Hematopoietic multipotent progenitor cell treated with erythropoietin and hydrocortisone succinate and interleukin-3 and kit ligand, for 6 days (in vitro differentiated cells): ENCODE results near the gene KRTAP4-7.
"Not testable (repeated sequence)": the region's sequence is repeated elsewhere in the genome, so short reads cannot be mapped to it uniquely, and the experiment has no call there.

ENCODE experiments used
- DNase-seq: peaks from one replicate; pipeline ENCODE4 v3.0.0-alpha.2; 2015

Gene KRTAP4-7

GRCh38 chr17:41065829-41066624 lies 17.9 kb upstream of the KRTAP4-7 start, which contains the start of gene KRTAP2-4:
Gene KRTAP2-4 (minus strand): TSS chr17:41065879. CDS start chr17:41065845, 34 bp downstream.
- peak; percentile 17 for DNase-seq

- DNase-seq, result no peak
These were observed 16.7 kb upstream of the KRTAP4-7 start for GRCh38 chr17:41067281-41067680.

DNA sequence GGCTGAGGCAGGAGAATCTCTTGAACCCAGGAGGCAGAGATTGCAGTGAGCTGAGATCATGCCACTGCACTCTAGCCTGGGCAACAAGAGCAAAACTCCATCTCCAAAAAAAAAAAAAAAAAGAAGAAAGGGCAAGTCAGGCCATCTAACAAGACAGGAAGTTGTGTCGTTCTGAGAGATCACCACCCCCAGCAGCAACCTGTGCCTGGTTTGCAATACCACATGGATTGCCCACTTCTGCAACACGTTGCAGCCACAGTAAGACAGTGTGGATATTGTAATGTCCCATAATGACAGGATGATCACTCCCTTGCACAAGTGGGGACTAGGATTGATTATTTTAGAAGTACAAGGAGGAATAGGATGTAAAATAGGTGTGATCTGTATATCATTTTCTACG lies 14.9 kb upstream of the KRTAP4-7 start:
- DNase-seq, result no peak

DNA sequence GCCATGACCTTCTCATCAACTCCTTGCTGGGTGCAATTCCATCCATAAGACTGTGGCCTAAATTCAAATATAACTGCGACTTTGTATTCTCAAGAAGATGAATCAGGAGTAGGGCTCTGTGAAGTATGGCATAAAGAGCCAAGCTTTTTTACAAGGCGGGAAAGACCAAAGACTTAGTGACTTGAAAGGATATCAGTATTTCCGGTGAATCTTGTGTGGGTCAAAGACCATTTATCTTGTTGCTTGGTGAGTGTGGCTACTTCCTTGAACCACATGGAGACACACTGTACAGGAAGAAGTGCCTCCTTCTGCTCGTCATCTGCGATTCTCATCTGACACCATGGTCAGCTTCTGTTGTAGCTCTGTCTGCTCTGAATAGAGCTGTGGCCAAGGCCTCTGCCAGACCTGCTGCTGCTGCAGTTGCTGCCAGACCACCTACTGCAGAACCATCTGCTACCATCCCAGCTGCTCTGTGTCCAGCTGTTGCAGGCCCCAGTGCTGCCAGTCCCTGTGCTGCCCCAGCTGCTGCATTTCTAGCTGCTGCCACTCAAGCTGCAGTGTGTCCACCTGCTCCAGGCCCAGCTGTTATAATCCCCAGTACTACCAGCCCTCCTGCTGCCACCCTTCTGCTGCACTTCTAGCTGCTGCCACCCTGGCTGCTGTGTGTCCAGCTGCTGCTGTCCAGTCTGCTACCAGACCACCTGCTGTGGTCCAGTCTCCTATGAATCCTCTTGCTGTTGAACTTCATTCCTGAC lies 12.2 kb upstream of the KRTAP4-7 start:
- no peak for DNase-seq

- DNase-seq, result no peak
These were observed 10.3 kb upstream of the KRTAP4-7 start for GRCh38 chr17:41073676-41074075.

DNA sequence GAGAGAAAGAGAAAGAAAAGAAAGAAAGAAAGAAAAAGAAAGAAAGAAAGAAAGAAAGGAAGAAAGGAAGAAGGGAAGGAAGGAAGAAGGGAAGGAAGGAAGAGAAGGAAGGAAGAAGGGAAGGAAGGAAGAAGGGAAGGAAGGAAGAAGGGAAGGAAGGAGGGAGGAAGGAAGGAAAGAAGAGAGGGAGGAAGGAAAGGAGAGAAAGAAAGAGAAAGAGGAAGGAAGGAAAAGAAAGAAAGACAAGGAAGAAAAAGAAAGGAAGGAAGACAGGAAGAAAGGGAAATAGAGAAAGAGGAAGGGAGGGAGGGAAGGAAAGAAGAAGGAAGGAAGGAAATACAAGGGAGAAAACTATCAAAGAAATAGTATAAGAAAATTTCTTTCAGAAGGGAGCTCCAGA lies 7.2 kb upstream of the KRTAP4-7 start:
- DNase-seq, result no peak

DNA sequence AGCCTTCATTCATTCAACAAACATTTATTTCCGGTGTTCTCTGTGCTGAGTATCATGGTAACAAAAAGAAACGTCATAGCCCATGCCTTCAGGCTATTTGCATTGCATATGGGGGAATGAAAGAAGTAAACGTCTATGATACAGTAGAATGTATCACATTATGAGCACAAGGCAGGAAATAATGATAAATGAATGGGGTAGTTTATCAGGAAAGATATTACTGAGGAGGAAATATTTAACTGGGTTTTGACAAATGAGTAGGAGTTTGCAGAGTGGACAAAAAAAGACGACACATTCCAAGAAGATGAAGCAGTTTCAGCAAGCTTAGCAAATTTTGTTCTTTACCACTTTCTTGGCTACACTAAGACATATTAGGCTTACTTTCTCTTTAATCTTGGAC lies 1.3 kb upstream of the KRTAP4-7 start:
- DNase-seq, result no peak

DNA sequence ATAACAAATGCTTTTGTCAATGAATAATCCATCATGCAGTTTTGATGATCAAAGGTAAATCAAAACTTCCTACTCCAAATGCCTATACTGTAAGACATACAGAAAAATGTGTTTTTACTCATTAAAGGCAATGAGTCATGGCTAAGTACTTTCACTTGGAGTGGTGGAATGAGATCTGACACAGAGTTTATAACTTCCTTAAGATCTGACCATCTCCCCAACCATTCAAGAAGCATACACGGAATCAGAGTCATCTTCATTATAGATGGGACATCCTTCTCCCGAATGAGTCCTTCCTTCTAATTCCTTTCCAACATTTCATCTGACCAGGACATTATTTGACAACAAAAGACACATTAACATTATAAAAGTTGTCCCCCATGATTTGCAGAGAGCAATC lies 523 bp upstream of the KRTAP4-7 start:
- DNase-seq, result not testable (repeated sequence)

- DNase-seq, result not testable (repeated sequence)
These were observed 4.9 kb downstream of the KRTAP4-7 start for GRCh38 chr17:41088760-41089352.

DNA sequence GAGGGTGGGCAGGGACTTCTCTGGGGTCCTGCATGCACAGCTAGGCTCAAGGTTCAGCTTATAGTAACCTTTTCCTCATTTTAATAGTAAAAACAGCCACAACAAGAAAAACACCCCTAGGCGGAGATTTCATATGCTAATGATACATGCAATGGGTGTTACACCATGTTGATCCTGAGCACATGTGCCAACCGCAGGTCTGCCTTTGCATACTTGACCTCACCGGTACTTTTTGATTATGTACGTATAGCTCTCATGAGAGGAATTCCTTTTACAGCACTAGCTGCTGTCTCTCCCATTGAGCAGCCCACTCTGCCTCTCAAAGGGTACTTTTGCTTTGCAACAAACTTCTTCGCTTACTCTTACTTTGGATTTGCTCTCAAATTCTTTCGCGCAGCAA lies 12.1 kb downstream of the KRTAP4-7 start:
- no peak for DNase-seq

DNA sequence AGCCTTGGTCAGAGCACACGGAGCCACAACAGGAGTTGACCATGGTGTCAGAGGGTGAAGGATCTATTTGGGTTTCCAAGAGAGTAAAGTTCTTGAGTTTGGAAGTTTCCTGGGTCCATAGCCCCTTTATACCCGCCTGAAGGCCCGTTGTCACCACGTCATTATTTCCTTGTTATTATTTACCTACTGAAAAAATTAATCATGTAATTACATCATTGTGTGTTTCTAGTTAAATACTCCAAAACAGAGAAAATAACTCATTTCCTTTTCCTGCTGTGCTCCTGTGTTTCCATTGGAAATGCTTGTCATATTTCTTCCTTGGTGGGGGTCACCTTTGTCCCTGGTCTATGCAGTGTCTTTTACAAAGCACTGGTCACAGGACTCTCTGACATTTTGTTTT lies 14.1 kb downstream of the KRTAP4-7 start, which contains the start of gene KRTAP4-8:
TSS of gene KRTAP4-8 (minus strand) at position 101 of the 400 bp plus-strand sequence. CDS start at position 43, 58 bp downstream.
- no peak for DNase-seq

DNA sequence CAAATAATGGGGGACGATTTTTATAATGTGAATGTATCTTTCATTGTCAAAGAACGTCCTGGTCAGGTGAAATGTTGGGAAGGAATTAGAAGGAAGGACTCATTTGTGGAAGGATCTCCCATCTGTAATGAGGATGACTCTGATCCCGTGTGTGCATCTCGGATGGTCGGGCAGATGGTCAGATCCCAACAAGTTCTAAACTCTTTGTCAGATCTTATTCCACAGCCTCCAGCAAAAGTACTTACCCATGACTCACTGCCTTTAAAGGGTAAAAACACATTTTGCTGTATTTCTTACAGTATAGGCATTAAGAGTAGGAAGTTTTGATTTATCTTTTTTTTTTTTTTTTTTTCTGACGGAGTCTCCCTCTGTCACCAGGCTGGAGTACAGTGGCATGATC lies 14.5 kb downstream of the KRTAP4-7 start:
- no peak for DNase-seq

DNA sequence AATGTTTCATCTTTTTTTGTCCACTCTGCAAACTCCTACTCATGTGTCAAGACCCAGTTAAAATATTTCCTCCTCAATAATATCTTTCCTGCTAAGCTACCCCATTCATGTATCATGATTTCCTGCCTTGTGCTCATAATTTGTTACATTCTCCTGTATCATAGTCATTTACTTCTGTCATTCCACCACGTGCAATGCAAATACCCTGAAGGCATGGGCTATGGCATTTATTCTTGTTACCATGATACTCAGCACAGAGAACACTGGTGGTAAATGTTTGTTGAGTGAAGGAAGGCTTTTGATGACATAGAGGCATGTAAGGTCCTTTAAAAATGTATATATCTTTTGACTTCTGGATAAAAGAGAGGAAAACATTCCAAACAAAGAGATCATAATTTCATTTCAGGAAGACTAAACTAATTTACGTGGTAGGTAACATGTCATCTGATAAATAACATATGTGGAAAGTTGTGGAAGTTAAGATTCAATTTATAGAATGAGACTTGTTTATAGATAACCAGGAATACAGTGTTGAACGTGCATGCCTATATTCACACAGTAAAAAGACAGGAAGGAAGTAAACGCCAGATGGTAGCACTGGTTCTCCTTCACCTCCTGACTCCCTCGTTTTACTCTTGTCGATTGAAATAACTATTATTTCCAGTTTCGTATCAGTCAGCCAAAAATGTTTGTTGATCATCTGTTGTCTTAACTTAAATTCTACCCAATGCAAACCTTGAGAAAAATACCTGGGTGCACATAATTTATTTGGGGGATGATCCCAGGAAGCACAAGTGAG lies 15.9 kb downstream of the KRTAP4-7 start:
- not testable (repeated sequence) for DNase-seq

GRCh38 chr17:41101586-41102259 lies 17.8 kb downstream of the KRTAP4-7 start, which contains the start of gene KRTAP4-16:
Gene KRTAP4-16 (minus strand): TSS chr17:41102209. CDS start chr17:41102209, 0 bp downstream.
- no peak for DNase-seq

GRCh38 chr17:41103896-41104295 lies 19.9 kb downstream of the KRTAP4-7 start:
- DNase-seq, result no peak

DNA sequence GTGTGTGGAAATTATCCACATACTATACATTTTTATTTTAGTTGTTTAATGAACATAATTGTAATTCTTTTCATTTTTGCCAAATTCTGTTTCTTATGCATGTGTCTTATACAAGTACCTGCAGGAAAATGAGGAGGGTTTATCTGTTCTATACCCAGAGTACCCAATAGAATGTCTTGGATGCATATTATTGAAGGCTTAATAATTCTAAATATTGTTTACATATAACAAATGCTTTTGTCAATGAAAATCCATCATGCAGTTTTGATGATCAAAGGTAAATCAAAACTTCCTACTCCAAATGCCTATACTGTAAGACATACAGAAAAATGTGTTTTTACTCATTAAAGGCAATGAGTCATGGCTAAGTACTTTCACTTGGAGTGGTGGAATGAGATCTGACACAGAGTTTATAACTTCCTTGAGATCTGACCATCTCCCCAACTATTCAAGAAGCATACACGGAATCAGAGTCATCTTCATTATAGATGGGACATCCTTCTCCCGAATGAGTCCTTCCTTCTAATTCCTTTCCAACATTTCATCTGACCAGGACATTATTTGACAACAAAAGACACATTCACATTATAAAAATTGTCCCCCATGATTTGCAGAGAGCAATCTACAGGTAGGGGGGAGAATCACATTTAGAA lies 20.6 kb downstream of the KRTAP4-7 start:
- not testable (repeated sequence) for DNase-seq

- DNase-seq, result not testable (repeated sequence)
These were observed 21.4 kb downstream of the KRTAP4-7 start, which contains the start of gene KRTAP4-9 for GRCh38 chr17:41105347-41105746. Gene KRTAP4-9 (plus strand): TSS chr17:41105389. CDS start chr17:41105389, 0 bp downstream.

DNA sequence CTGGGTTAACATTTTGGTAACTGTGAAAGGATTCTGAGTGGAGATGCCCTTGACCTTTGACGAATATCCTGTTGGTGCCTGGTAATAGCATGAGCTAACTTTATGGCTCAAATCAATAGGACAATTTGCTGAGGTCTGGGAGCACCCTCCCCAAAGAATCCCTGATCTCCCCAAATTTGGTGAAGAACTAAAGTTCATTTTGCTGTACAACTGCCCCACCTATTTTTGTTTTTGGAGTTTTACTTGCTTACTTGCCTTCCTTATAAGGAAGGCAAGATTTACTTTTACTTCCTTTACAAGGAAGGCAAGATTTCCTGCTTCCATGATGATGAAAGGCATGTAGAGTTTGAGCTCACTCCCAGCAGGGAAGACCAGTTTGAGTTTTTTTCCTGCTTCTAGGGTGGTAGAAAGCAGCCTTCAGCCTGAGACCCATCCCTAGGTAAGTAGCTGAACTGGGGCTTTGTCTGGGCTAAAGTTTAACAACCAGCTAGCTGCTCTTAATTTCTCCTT lies 24.0 kb downstream of the KRTAP4-7 start:
- DNase-seq, result no peak

DNA sequence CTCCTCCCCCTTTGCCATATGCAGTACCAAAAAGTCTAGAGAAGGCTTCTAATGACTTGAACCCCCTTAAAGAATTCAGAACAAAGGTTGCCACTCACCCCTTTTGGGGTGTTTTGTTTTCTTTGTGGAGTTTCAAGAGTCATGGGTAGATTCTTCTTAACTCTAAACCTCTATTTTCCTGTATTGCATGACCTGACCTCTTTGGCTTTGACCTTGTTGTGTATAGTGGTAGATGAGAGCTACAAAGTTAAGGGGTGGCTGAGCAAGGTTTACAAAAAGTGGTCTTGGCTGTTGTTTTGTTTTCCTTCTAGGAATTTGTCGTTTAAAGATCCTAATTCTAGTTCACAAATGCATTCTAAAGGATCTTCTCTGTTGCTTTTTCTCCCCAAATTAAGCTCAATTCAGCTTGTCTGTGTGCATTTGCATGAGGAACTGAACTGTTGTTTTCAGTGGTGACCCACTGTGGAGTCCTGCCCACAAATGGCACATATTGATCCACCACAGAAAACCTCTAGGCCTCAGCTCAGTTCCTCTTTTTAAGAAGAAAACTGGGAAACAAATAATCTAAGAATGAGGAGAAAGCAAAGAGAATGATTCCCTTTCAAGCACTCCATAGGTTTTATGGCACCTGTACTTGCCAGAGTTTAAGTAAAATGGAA lies 24.9 kb downstream of the KRTAP4-7 start:
- DNase-seq, result not testable (repeated sequence)

GRCh38 chr17:41111151-41111885 lies 27.4 kb downstream of the KRTAP4-7 start:
- no peak for DNase-seq
